DOHH2 (cell line): ENCODE data around the gene G6PD.

Experiments
- CTCF ChIP-seq: fragments of 200-600 bp; sonication (generic); IDR thresholded peaks from one replicate; pipeline ENCODE4 v1.5.1; 2014; ENCODE audit warnings: antibody characterized with exemption, mild to moderate bottlenecking, low read depth, low read length; ENCODE audit not compliant: poor library complexity, severe bottlenecking
- EZH2phosphoT487 ChIP-seq: fragments of 200-600 bp; sonication (generic); IDR thresholded peaks from 2 replicates; pipeline ENCODE4 v1.6.1; 2017; ENCODE audit warnings: borderline replicate concordance, mild to moderate bottlenecking, antibody characterized with exemption, low read length, moderate library complexity, mixed read lengths

GRCh38 chrX:154509455-154509854 lies 37.2 kb downstream of the G6PD start:
- TF ChIP-seq CTCF: no peak
- no peak for TF ChIP-seq EZH2phosphoT487
